ENCODE data around the gene TCP11L1. TPM values are rescaled to one million over a fixed set of nuclear protein-coding genes. Genes with fewer than 3 reads are reported as not detected.

The TCP11L1 gene
- total RNA-seq, 1 experiment from 2014 or later = 15.2 TPM

DNA sequence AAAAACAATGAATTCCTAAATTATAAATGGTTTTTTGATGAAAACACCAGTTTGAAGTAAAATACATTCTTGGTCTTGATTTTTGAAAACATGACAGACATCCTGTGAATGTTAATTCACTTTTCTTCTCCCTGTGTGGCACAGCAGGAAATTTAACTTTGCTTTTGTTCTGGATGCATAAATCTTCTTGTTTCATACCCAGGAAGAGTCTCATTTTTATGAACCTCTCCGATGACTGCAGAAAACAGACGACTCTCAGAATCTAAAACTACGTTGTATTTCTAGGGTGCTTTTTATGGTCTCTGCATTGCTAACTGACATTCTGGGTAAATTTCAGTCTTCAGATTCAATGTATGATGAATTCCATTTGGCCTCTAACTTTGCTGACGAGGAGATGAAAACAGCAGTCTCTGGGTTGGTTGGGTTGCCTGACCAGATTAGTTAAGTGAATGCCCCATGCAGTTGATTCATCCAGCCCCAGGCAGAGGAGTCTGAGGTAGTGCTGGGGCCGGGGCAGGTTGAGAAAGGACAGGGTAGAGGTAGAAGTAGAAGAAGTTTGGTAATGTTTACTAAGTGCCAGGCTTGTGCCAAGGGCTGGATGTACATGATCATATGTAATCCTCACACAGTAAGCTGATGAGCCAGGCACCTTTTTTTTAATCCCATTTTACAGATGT lies 20.1 kb downstream of the TCP11L1 start:
- peak; percentile 21 for DNase-seq
- POLR2A ChIA-PET (ENCODE audit: unreplicated experiment) = no interaction called here

DNA sequence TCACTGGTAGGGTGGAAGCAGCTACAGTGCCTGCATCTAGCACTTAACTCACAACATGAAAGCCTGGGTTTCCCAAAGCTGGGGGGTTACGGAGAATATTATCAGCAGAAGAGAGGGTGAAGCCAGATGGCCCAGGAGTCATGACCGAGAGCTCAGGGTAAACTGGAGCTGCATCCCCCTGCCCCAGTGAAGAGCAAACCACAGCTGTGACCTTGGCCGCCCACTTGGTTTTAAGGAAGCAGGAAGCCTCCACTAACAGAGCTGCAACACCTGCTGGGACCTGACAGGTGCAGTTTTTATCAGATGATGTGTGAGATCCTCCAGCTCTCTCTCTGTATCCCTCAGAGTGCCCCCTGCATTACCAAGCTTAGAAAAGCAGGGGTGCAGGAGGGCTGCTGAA lies 20.9 kb downstream of the TCP11L1 start:
- CTCF ChIA-PET = no interaction called here
- H3K4me2 ChIP-seq (ENCODE audit: low read length) = no peak overlapping the region

More for the DNA sequence above, 20.1 kb downstream of the TCP11L1 start:
- Histone ChIP-seq H3K9me2 (replicated peaks; ENCODE audit: low read length) (no peaks in the 10 kb centered on the region), H3K27ac (ENCODE audit: low read length) (no peak overlapping the region), H3K27me3 (ENCODE audit: low read length) (no peaks in the 10 kb centered on the region), H3K4me3 (ENCODE audit: low read length) (no peak overlapping the region), H2AFZ (ENCODE audit: low read length) (no peak overlapping the region), H3F3A (ENCODE audit: low read length, unreplicated experiment) (no peaks in the 10 kb centered on the region), H3K36me3 (ENCODE audit: low read depth, low read length) (peaks cover under 1% of the 10 kb centered on the region; the same call in 1 of the 2 replicates), H3K9ac (ENCODE audit: low read length) (no peak overlapping the region), H3K9me3 (ENCODE audit: low read length) (no peaks in the 10 kb centered on the region), H3K4me1 (ENCODE audit: insufficient read depth, low read length) (peaks cover 26% of the 10 kb centered on the region), H3K79me2 (ENCODE audit: low read length) (no peaks in the 10 kb centered on the region), H4K20me1 (ENCODE audit: low read length) (no peaks in the 10 kb centered on the region), H3K4me2 (ENCODE audit: low read length) (no peak overlapping the region)
- intact Hi-C loops (cut with micrococcal nuclease) = loop anchor here (10.0 kb wide), 2 partner anchors 165 to 345 kb away; partner anchors contain the start of gene QSER1
- no TSS peak for BruUV-seq (replicated peaks)
- ATAC-seq = no peak
- CTCF ChIA-PET = no interaction called here
- TF ChIP-seq, protein P1, sequence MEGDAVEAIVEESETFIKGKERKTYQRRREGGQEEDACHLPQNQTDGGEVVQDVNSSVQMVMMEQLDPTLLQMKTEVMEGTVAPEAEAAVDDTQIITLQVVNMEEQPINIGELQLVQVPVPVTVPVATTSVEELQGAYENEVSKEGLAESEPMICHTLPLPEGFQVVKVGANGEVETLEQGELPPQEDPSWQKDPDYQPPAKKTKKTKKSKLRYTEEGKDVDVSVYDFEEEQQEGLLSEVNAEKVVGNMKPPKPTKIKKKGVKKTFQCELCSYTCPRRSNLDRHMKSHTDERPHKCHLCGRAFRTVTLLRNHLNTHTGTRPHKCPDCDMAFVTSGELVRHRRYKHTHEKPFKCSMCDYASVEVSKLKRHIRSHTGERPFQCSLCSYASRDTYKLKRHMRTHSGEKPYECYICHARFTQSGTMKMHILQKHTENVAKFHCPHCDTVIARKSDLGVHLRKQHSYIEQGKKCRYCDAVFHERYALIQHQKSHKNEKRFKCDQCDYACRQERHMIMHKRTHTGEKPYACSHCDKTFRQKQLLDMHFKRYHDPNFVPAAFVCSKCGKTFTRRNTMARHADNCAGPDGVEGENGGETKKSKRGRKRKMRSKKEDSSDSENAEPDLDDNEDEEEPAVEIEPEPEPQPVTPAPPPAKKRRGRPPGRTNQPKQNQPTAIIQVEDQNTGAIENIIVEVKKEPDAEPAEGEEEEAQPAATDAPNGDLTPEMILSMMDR (conservative IDR thresholded peaks at IDR 0.05; ENCODE audit: low read depth, low read length) = no peak
- TF ChIP-seq EZH2 (IDR thresholded peaks at IDR 0.05; ENCODE audit: low read length, unreplicated experiment) (no peak), EZH2phosphoT487 (IDR thresholded peaks at IDR 0.05; ENCODE audit: borderline replicate concordance, low read length) (no peak)

More for the DNA sequence above, 20.9 kb downstream of the TCP11L1 start:
- TF ChIP-seq, protein P1 (conservative IDR thresholded peaks at IDR 0.05; ENCODE audit: low read depth, low read length) = no peak
- TF ChIP-seq EZH2phosphoT487 (IDR thresholded peaks at IDR 0.05; ENCODE audit: borderline replicate concordance, low read length) (no peak), EZH2 (IDR thresholded peaks at IDR 0.05; ENCODE audit: low read length, unreplicated experiment) (no peak)
- no peak overlapping the region for H3K27ac ChIP-seq (ENCODE audit: low read length)
- H3K4me1 ChIP-seq (ENCODE audit: insufficient read depth, low read length) = peaks cover 26% of the 10 kb centered on the region
- no peaks in the 10 kb centered on the region for H3K79me2 ChIP-seq (ENCODE audit: low read length)
- no peak overlapping the region for H3K4me3 ChIP-seq (ENCODE audit: low read length)
- intact Hi-C loops (cut with micrococcal nuclease) = loop anchor here (10.0 kb wide), 2 partner anchors 165 to 345 kb away; partner anchors contain the start of gene QSER1
- H2AFZ ChIP-seq (ENCODE audit: low read length) = no peak overlapping the region
- H4K20me1 ChIP-seq (ENCODE audit: low read length) = no peaks in the 10 kb centered on the region
- POLR2A ChIA-PET (ENCODE audit: unreplicated experiment) = no interaction called here
- no peaks in the 10 kb centered on the region for H3F3A ChIP-seq (ENCODE audit: low read length, unreplicated experiment)
- DNase-seq (no peak), ATAC-seq (no peak)
- H3K9ac ChIP-seq (ENCODE audit: low read length) = no peak overlapping the region
- no peaks in the 10 kb centered on the region for H3K9me3 ChIP-seq (ENCODE audit: low read length)
- no TSS peak for BruUV-seq (replicated peaks)
- H3K27me3 ChIP-seq (ENCODE audit: low read length) = no peaks in the 10 kb centered on the region
- no peaks in the 10 kb centered on the region; the same call in 1 of the 2 replicates for H3K36me3 ChIP-seq (ENCODE audit: low read depth, low read length)
- no peaks in the 10 kb centered on the region for H3K9me2 ChIP-seq (replicated peaks; ENCODE audit: low read length)

Data from PC-3 (cell line).